H1 (cell line): ENCODE results near the gene BSDC1. TPM values are rescaled to one million over a fixed set of nuclear protein-coding genes. Genes with fewer than 3 reads are reported as not detected.

Source experiments
- EGR1 ChIP-seq: IDR thresholded peaks from 2 replicates; pipeline ENCODE4 v1.6.1; 2011; ENCODE audit warnings: low read depth, low read length, borderline replicate concordance
- FOSL1 ChIP-seq: IDR thresholded peaks from 2 replicates; pipeline ENCODE4 v1.6.1; 2011; ENCODE audit warnings: mild to moderate bottlenecking, low read depth, low read length, moderate library complexity; ENCODE audit not compliant: insufficient read depth
- POLR2AphosphoS5 ChIP-seq: IDR thresholded peaks from 2 replicates; pipeline ENCODE4 v1.6.1; 2011; ENCODE audit warnings: low read depth, low read length
- RNF2 ChIP-seq: fragments of 200-900, 300-1000 bp; sonication (generic); IDR thresholded peaks from 2 replicates; pipeline ENCODE4 v1.7.1; 2016; ENCODE audit warnings: borderline replicate concordance, low read depth, mild to moderate bottlenecking, antibody characterized with exemption, low read length; ENCODE audit not compliant: poor library complexity, severe bottlenecking; ENCODE audit errors: missing control alignments
- RXRA ChIP-seq: IDR thresholded peaks from 2 replicates; pipeline ENCODE4 v1.6.1; 2011; ENCODE audit warnings: low read depth, mild to moderate bottlenecking, low read length, moderate library complexity; ENCODE audit not compliant: insufficient read depth
- polyA plus RNA-seq, 7 experiments: library from polyadenylated mRNA; depleted of rRNA in 3 of 7; stranded (reverse) in 5 of 7; unstranded in 2 of 7; fragments of >200 nt in 5 of 7; fragments of 200-250 nt in 2 of 7; gene quantifications; 1 replicate in 5 of 7; 2 replicates in 1 of 7; 4 replicates in 1 of 7; pipeline versions ENCODE4 v1.2.1 to v1.2.3, GENCODE V29; 2011 to 2013; ENCODE audit warnings: missing spikeins in 2 of 7, mixed read lengths in 2 of 7
- total RNA-seq: library from RNA; stranded (reverse); fragmentation: NEBNext Ultra II Directional; extraction: Animal tissue kit (Norgen Biotek cat#: 25700); gene quantifications from 2 replicates; pipeline ENCODE4 v1.2.1, GENCODE V29; 2021

Gene BSDC1
- total and polyA plus RNA-seq, 2 of the 8 experiments (the other 6 are each of a cell fraction or from before 2014, with no cell fraction given) = 24.8 to 40.7 TPM

DNA sequence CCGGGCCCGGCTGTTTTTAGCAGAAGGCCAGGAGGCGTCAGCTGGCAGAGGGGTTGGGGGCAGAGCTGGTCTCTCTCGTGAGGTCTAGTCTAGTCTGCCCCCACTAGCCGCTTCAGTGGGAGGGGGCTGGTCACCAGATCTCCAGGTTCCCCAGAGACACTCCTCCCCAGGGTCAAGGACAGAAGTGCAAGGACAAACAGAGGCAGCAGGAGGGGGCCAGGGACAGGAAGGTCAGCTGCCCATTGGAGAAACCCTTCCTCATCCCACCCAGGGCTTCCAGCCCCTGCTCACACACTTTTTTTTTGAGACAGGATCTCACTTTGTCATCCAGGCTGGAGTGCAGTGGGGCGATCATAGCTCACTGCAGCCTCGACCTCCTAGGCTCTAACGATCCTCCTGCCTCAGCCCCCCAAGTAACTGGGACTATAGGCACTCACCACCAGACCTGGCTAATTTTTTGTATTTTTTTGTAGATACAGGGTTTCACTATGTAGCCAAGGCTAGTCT is 41.9 kb downstream of the BSDC1 start (continued):
- TF ChIP-seq RNF2 (no peak), EGR1 (no peak), RXRA (no peak), FOSL1 (no peak), POLR2AphosphoS5 (no peak)
- TF ChIP-seq, all 59 proteins: peak for 0
